Activated CD4-positive, alpha-beta T cell treated with anti-CD3 and anti-CD28 coated beads, Interleukin-2, amount 10 ng/mL, durations not matched to agents 7 days and 5 days (primary cell): ENCODE measurements around the gene RCAN2. TPM values are rescaled to one million over a fixed set of nuclear protein-coding genes. Genes with fewer than 3 reads are reported as not detected.

Experiments used
- CTCF ChIA-PET: fragments of 350-600 bp; sonication (Branson Sonifier 250); formaldehyde crosslinking; loops from one replicate; lab custom pipeline; 2021; ENCODE audit warnings: antibody characterized with exemption; lab: Charles Lee
- POLR2A ChIA-PET: fragments of 350-600 bp; sonication (Branson Sonifier 250); formaldehyde crosslinking; loops from one replicate; lab custom pipeline; 2021; ENCODE audit warnings: antibody characterized with exemption; lab: Charles Lee
- DNase-seq: peaks from one replicate; pipeline ENCODE4 v3.0.0-alpha.2; 2020
- H3K27ac Mint-ChIP-seq: one replicate; pipeline ENCODE4 v1.8.0; 2021; ENCODE audit warnings: mild to moderate bottlenecking, moderate library complexity, mixed read lengths
- H3K27me3 Mint-ChIP-seq: one replicate; pipeline ENCODE4 v1.8.0; 2021; ENCODE audit warnings: mixed read lengths
- H3K36me3 Mint-ChIP-seq: one replicate; pipeline ENCODE4 v1.8.0; 2021; ENCODE audit warnings: low read depth, mixed read lengths
- H3K4me1 Mint-ChIP-seq: one replicate; pipeline ENCODE4 v1.8.0; 2021; ENCODE audit warnings: mixed read lengths
- H3K4me3 Mint-ChIP-seq: one replicate; pipeline ENCODE4 v1.8.0; 2021; ENCODE audit warnings: mild to moderate bottlenecking, moderate library complexity, mixed read lengths
- H3K9me3 Mint-ChIP-seq: one replicate; pipeline ENCODE4 v1.8.0; 2021; ENCODE audit warnings: mixed read lengths
- total RNA-seq, 2 experiments: library from RNA; stranded (reverse); gene quantifications; one replicate each; pipeline ENCODE4 v1.2.3, GENCODE V29; 2021

RCAN2 gene
- total RNA-seq, 2 experiments from 2014 or later, result 0.57 to 0.65 TPM

GRCh38 chr6:46254331-46254730 is 236.9 kb downstream of the RCAN2 start:
- H3K27ac Mint-ChIP-seq, result no peak overlapping the region

GRCh38 chr6:46251583-46252339 is 239.5 kb downstream of the RCAN2 start:
- ChIA-PET CTCF (no interaction called here), POLR2A (no interaction called here)
- DNase-seq, result no peak
- Mint-ChIP-seq H3K4me3 (no peak overlapping the region), H3K9me3 (no peaks in the 10 kb centered on the region), H3K36me3 (no peaks in the 10 kb centered on the region), H3K4me1 (no peaks in the 10 kb centered on the region), H3K27ac (no peak overlapping the region), H3K27me3 (peaks cover 2% of the 10 kb centered on the region)

More at GRCh38 chr6:46254331-46254730, 236.9 kb downstream of the RCAN2 start:
- H3K4me3 Mint-ChIP-seq, result no peak overlapping the region
- H3K9me3 Mint-ChIP-seq, result no peaks in the 10 kb centered on the region
- no peaks in the 10 kb centered on the region for H3K27me3 Mint-ChIP-seq
- CTCF ChIA-PET, result no interaction called here
- H3K36me3 Mint-ChIP-seq, result no peaks in the 10 kb centered on the region
- DNase-seq, result no peak
- no peaks in the 10 kb centered on the region for H3K4me1 Mint-ChIP-seq
- POLR2A ChIA-PET, result no interaction called here

GRCh38 chr6:46248143-46248542 is 243.1 kb downstream of the RCAN2 start:
- Mint-ChIP-seq H3K4me1 (peaks cover 2% of the 10 kb centered on the region), H3K4me3 (no peak overlapping the region), H3K27me3 (peaks cover 2% of the 10 kb centered on the region), H3K36me3 (no peaks in the 10 kb centered on the region), H3K9me3 (no peaks in the 10 kb centered on the region), H3K27ac (no peak overlapping the region)
- no peak for DNase-seq
- CTCF ChIA-PET, result interaction anchor here (1.0 to 2.6 kb wide), 2 partner anchors 11 to 12 kb away, joined by 4 to 6 read pairs; no protein-coding TSS in a partner anchor
- POLR2A ChIA-PET, result no interaction called here

GRCh38 chr6:46246727-46247126 is 244.5 kb downstream of the RCAN2 start:
- Mint-ChIP-seq H3K9me3 (no peaks in the 10 kb centered on the region), H3K36me3 (no peaks in the 10 kb centered on the region), H3K4me3 (no peak overlapping the region), H3K4me1 (peaks cover 2% of the 10 kb centered on the region), H3K27me3 (peaks cover 2% of the 10 kb centered on the region), H3K27ac (no peak overlapping the region)
- POLR2A ChIA-PET, result no interaction called here
- CTCF ChIA-PET, result no interaction called here
- no peak for DNase-seq

GRCh38 chr6:46246081-46246480 is 245.2 kb downstream of the RCAN2 start:
- H3K4me1 Mint-ChIP-seq, result peaks cover 2% of the 10 kb centered on the region
- CTCF ChIA-PET, result no interaction called here
- no peak overlapping the region for H3K27ac Mint-ChIP-seq
- H3K36me3 Mint-ChIP-seq, result no peaks in the 10 kb centered on the region
- H3K9me3 Mint-ChIP-seq, result no peaks in the 10 kb centered on the region
- POLR2A ChIA-PET, result no interaction called here
- DNase-seq, result no peak
- H3K27me3 Mint-ChIP-seq, result peaks cover 2% of the 10 kb centered on the region
- no peak overlapping the region for H3K4me3 Mint-ChIP-seq

GRCh38 chr6:46244670-46245069 is 246.6 kb downstream of the RCAN2 start:
- H3K27ac Mint-ChIP-seq, result no peak overlapping the region
- peaks cover 2% of the 10 kb centered on the region for H3K4me1 Mint-ChIP-seq
- CTCF ChIA-PET, result interaction anchor here (0.5 kb wide), 1 partner anchor 40 kb away, joined by 3 read pairs; no protein-coding TSS in a partner anchor
- no peaks in the 10 kb centered on the region for H3K9me3 Mint-ChIP-seq
- POLR2A ChIA-PET, result no interaction called here
- DNase-seq, result no peak
- no peak overlapping the region for H3K4me3 Mint-ChIP-seq
- no peaks in the 10 kb centered on the region for H3K36me3 Mint-ChIP-seq
- H3K27me3 Mint-ChIP-seq, result peaks cover 6% of the 10 kb centered on the region

- Mint-ChIP-seq H3K9me3 (no peaks in the 10 kb centered on the region), H3K4me1 (peaks cover 2% of the 10 kb centered on the region), H3K36me3 (no peaks in the 10 kb centered on the region), H3K27me3 (peaks cover 6% of the 10 kb centered on the region), H3K27ac (no peak overlapping the region), H3K4me3 (no peak overlapping the region)
- ChIA-PET POLR2A (no interaction called here), CTCF (no interaction called here)
- DNase-seq, result no peak
Measured at GRCh38 chr6:46243754-46244153, 247.5 kb downstream of the RCAN2 start.

- H3K27me3 Mint-ChIP-seq, result peaks cover 6% of the 10 kb centered on the region
- no peaks in the 10 kb centered on the region for H3K9me3 Mint-ChIP-seq
- H3K36me3 Mint-ChIP-seq, result no peaks in the 10 kb centered on the region
- H3K27ac Mint-ChIP-seq, result no peak overlapping the region
- H3K4me1 Mint-ChIP-seq, result peaks cover 2% of the 10 kb centered on the region
- ChIA-PET CTCF (interaction anchor here (0.8 kb wide), 1 partner anchor 23 kb away, joined by 3 read pairs; no protein-coding TSS in a partner anchor), POLR2A (no interaction called here)
- no peak overlapping the region for H3K4me3 Mint-ChIP-seq
- no peak for DNase-seq
Measured at GRCh38 chr6:46242921-46243320, 248.3 kb downstream of the RCAN2 start.

GRCh38 chr6:46240866-46241565 is 250.2 kb downstream of the RCAN2 start:
- Mint-ChIP-seq H3K27ac (no peak overlapping the region), H3K4me3 (no peak overlapping the region), H3K27me3 (peaks cover 8% of the 10 kb centered on the region), H3K36me3 (no peaks in the 10 kb centered on the region), H3K4me1 (peaks cover 2% of the 10 kb centered on the region), H3K9me3 (no peaks in the 10 kb centered on the region)
- ChIA-PET POLR2A (no interaction called here), CTCF (no interaction called here)
- no peak for DNase-seq

GRCh38 chr6:46236752-46237151 is 254.5 kb downstream of the RCAN2 start:
- DNase-seq, result no peak
- POLR2A ChIA-PET, result no interaction called here
- no peaks in the 10 kb centered on the region for H3K4me1 Mint-ChIP-seq
- H3K4me3 Mint-ChIP-seq, result no peak overlapping the region
- no peaks in the 10 kb centered on the region for H3K36me3 Mint-ChIP-seq
- H3K9me3 Mint-ChIP-seq, result no peaks in the 10 kb centered on the region
- no peak overlapping the region for H3K27ac Mint-ChIP-seq
- peaks cover 11% of the 10 kb centered on the region for H3K27me3 Mint-ChIP-seq
- CTCF ChIA-PET, result interaction anchor here (1.0 kb wide), 1 partner anchor 12 kb away, joined by 4 read pairs; no protein-coding TSS in a partner anchor

- ChIA-PET POLR2A (no interaction called here), CTCF (no interaction called here)
- H3K27me3 Mint-ChIP-seq, result peaks cover 9% of the 10 kb centered on the region
- no peaks in the 10 kb centered on the region for H3K4me1 Mint-ChIP-seq
- H3K9me3 Mint-ChIP-seq, result peaks cover 5% of the 10 kb centered on the region
- H3K4me3 Mint-ChIP-seq, result no peak overlapping the region
- no peak for DNase-seq
- no peaks in the 10 kb centered on the region for H3K36me3 Mint-ChIP-seq
- no peak overlapping the region for H3K27ac Mint-ChIP-seq
Measured at GRCh38 chr6:46235242-46235641, 256.0 kb downstream of the RCAN2 start.

GRCh38 chr6:46234700-46235099 is 256.5 kb downstream of the RCAN2 start:
- Mint-ChIP-seq H3K9me3 (peaks cover 5% of the 10 kb centered on the region), H3K4me1 (no peaks in the 10 kb centered on the region), H3K4me3 (no peak overlapping the region), H3K27ac (no peak overlapping the region), H3K27me3 (peaks cover 8% of the 10 kb centered on the region), H3K36me3 (no peaks in the 10 kb centered on the region)
- no peak for DNase-seq
- POLR2A ChIA-PET, result no interaction called here
- CTCF ChIA-PET, result no interaction called here

- no peaks in the 10 kb centered on the region for H3K4me1 Mint-ChIP-seq
- ChIA-PET CTCF (no interaction called here), POLR2A (no interaction called here)
- DNase-seq, result no peak
- H3K36me3 Mint-ChIP-seq, result no peaks in the 10 kb centered on the region
- H3K9me3 Mint-ChIP-seq, result peaks cover 7% of the 10 kb centered on the region
- no peak overlapping the region for H3K27ac Mint-ChIP-seq
- no peak overlapping the region for H3K4me3 Mint-ChIP-seq
- peaks cover 8% of the 10 kb centered on the region for H3K27me3 Mint-ChIP-seq
Measured at GRCh38 chr6:46234156-46234556, 257.1 kb downstream of the RCAN2 start.
